GM21717 (cell line): ENCODE data around the gene EGLN1.

Experiments used
- ATAC-seq: cut with Tn5 transposase; IDR thresholded peaks from one replicate; pipeline ENCODE4 v1.9.1; 2021; ENCODE audit warnings: mild to moderate bottlenecking, moderate library complexity; ENCODE audit not compliant: unreplicated experiment

EGLN1 gene

GRCh38 chr1:231334952-231335351 is 87.1 kb downstream of the EGLN1 start:
- ATAC-seq, result no peak

- ATAC-seq, result no peak
Observed at GRCh38 chr1:231334079-231334666, 87.9 kb downstream of the EGLN1 start.

GRCh38 chr1:231332761-231333160 is 89.3 kb downstream of the EGLN1 start:
- ATAC-seq, result no peak

DNA sequence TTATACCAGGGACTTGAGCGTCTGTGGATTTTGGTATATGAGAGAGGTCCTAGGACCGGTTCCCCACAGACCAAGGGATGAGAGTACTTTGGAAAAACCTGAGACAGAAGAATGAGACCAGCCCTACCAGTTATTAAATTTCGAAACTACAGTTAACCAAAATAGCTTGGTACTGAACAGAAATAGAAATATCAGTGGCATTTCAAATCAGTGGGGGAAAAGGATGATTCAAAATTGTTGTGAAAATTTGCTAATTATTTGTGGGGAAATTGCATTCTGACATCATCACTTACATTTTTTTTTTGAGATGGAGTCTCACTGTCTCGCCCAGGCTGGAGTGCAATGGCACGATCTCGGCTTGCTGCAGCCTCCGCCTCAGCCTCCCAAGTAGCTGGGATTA is 92.6 kb downstream of the EGLN1 start:
- no peak for ATAC-seq

- no peak for ATAC-seq
Observed at GRCh38 chr1:231327617-231328016, 94.5 kb downstream of the EGLN1 start.

DNA sequence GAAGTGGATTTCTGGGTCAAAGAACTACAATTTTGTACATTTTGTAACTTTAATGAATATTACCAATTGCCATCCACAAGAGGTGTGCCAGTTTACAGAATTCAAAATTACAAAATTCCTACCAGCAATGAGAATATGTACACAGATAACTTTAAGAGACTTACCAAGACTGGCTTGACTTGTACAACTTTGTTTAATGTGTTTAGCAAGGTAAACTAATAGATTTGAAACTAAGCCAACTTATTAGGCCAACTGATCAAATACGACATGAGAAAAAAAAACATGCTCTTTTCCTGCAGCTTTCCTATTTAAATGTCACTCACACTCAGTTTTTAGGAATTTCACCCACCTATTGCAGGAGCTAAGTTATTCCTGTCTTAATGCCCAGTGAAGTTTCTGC is 95.8 kb downstream of the EGLN1 start:
- ATAC-seq, result no peak

DNA sequence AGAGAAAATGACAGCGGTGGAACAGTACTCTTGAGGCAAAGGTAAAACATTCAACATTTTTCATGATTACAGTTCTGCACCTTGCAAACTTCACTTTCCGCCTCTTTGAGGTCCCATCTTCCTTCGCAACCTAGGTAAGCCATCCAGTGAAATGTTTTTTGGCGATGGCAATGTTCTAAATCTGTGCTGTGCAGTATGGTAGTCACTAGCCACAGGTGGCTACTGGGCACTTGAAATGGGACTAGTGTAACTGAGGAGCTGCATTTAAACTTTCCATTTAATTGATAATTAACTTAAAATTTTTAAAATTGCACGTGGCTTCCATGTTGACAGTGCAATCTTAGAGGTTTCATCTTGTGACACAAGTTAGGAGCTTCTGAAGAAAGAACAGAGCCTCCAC is 97.4 kb downstream of the EGLN1 start:
- ATAC-seq, result no peak

- ATAC-seq, result no peak
Observed at GRCh38 chr1:231322880-231323530, 99.1 kb downstream of the EGLN1 start.

- ATAC-seq, result no peak
Observed at GRCh38 chr1:231319080-231319479, 103.0 kb downstream of the EGLN1 start.

DNA sequence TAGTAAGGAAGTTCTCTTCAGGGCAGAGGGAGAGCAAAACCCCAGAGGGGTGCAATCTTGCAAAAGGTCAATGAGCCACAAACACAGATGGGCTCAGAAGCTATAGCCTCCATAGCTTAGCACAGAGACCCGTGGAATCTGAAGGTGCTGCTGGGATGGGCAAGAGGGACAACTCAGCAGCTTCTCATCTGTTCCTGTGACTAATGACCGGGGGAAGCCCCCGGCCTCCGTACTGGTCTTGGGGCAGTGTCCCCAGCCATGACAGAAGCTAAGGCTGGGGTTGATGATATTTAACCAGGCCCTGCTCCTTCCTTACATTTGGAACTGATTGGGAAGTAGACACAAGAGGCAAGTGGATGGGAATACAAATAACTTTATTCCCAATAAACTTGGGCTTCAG is 103.5 kb downstream of the EGLN1 start:
- ATAC-seq, result no peak

DNA sequence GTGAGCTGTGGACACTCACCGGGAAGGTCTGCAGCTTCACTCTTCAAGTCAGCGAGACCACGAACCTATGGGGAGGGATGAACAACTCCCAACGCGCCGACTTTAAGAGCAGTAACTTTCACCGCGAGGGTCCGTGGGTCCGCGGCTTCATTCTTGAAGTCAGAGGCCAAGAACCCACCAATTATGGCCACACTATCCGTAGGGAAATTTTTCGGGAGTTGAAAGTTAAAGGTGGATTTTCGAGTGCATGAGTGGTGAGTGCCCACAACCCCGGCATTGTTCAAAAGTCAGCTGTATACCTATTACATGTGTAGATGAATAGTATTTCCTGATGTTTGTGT is 104.1 kb downstream of the EGLN1 start:
- no peak for ATAC-seq

- no peak for ATAC-seq
Observed at GRCh38 chr1:231317306-231318014, 104.6 kb downstream of the EGLN1 start.

GRCh38 chr1:231315887-231316286 is 106.2 kb downstream of the EGLN1 start:
- peak; percentile 89 for ATAC-seq
